IgD-negative memory B cell (primary cell): ENCODE data around the gene MPZL3. TPM values are rescaled to one million over a fixed set of nuclear protein-coding genes. Genes with fewer than 3 reads are reported as not detected.

Experiments
- H3K27ac Mint-ChIP-seq, 3 donors: one replicate each; pipeline ENCODE4 v1.8.0; 2020 to 2022; ENCODE audit warnings: mild to moderate bottlenecking in 3 of 3, mixed read lengths in 3 of 3, moderate library complexity in 1 of 3
- H3K27me3 Mint-ChIP-seq: one replicate; pipeline ENCODE4 v1.8.0; 2021; ENCODE audit warnings: mixed read lengths
- H3K36me3 Mint-ChIP-seq: one replicate; pipeline ENCODE4 v1.8.0; 2020; ENCODE audit warnings: mild to moderate bottlenecking, mixed read lengths
- H3K4me1 Mint-ChIP-seq, 3 donors: one replicate each; pipeline ENCODE4 v1.8.0; 2020 to 2022; ENCODE audit warnings: mixed read lengths in 3 of 3, mild to moderate bottlenecking in 1 of 3
- H3K4me3 Mint-ChIP-seq, 4 donors: one replicate each; pipeline ENCODE4 v1.8.0; 2020 to 2022; ENCODE audit warnings: mild to moderate bottlenecking in 4 of 4, mixed read lengths in 4 of 4, moderate library complexity in 3 of 4
- H3K9me3 Mint-ChIP-seq, 3 donors: one replicate each; pipeline ENCODE4 v1.8.0; 2020 to 2021; ENCODE audit warnings: mixed read lengths in 3 of 3, mild to moderate bottlenecking in 1 of 3
- polyA plus RNA-seq: library from polyadenylated mRNA; unstranded; fragments of 300-500 nt; fragmentation: Illumina TruSeq; gene quantifications from one replicate; pipeline ENCODE4 v1.2.3, GENCODE V29; 2021

Gene MPZL3
- polyA plus RNA-seq, 1 donor from 2014 or later, result 0.95 TPM

GRCh38 chr11:118277312-118277711 is 25.1 kb upstream of the MPZL3 start:
- Mint-ChIP-seq H3K27ac (no peak overlapping the region), H3K27me3 (peaks cover 10% of the 10 kb centered on the region), H3K4me3 (no peak overlapping the region), H3K4me1 (peaks cover 10 to 12% (median 10%) of the 10 kb centered on the region in 3 donors), H3K9me3 (no peaks in the 10 kb centered on the region), H3K36me3 (peaks cover 1% of the 10 kb centered on the region)

DNA sequence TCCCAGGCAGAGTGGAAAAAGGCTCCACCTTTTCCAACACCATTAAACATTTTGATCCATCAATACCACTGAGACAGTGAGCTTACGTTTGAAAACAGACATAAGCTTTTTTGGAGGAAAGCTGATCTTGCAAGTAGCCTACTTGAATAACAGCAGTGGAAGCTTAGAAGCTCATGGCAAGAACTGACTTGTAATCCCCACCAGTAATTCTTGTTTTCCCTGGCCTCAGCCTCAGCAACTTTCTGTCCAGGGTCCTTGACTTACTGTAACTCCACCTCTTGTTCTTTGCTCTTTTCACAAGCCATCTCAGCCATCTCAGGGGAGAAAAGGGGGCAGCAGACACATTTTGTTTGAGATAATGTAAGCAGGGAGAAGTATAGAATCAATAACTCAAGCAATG is 24.3 kb upstream of the MPZL3 start:
- Mint-ChIP-seq H3K27ac (no peak overlapping the region), H3K9me3 (no peaks in the 10 kb centered on the region), H3K4me1 (peaks cover 4 to 8% (median 8%) of the 10 kb centered on the region in 3 donors), H3K36me3 (peaks cover 3% of the 10 kb centered on the region), H3K27me3 (peaks cover 10% of the 10 kb centered on the region), H3K4me3 (no peak overlapping the region)

GRCh38 chr11:118275176-118275575 is 23.0 kb upstream of the MPZL3 start:
- Mint-ChIP-seq H3K4me3 (no peak overlapping the region), H3K27ac (no peak overlapping the region), H3K36me3 (peaks cover 3% of the 10 kb centered on the region), H3K27me3 (peaks cover 12% of the 10 kb centered on the region), H3K4me1 (peaks cover 0 to 3% (median 2%) of the 10 kb centered on the region in 3 donors), H3K9me3 (no peaks in the 10 kb centered on the region)

- H3K4me3 Mint-ChIP-seq, result no peak overlapping the region
- H3K27ac Mint-ChIP-seq, result no peak overlapping the region
- H3K9me3 Mint-ChIP-seq, result no peaks in the 10 kb centered on the region
- H3K4me1 Mint-ChIP-seq, result peaks cover 0 to 1% (median 0%) of the 10 kb centered on the region in 3 donors
- peaks cover 3% of the 10 kb centered on the region for H3K36me3 Mint-ChIP-seq
- H3K27me3 Mint-ChIP-seq, result peaks cover 20% of the 10 kb centered on the region
Observed at GRCh38 chr11:118274186-118274585, 22.0 kb upstream of the MPZL3 start.

GRCh38 chr11:118272001-118272400 is 19.8 kb upstream of the MPZL3 start:
- H3K4me1 Mint-ChIP-seq, result peaks cover 0 to 2% (median 1%) of the 10 kb centered on the region in 3 donors
- no peak overlapping the region for H3K4me3 Mint-ChIP-seq
- H3K27ac Mint-ChIP-seq, result no peak overlapping the region
- H3K27me3 Mint-ChIP-seq, result peaks cover 20% of the 10 kb centered on the region
- H3K9me3 Mint-ChIP-seq, result no peaks in the 10 kb centered on the region
- H3K36me3 Mint-ChIP-seq, result peaks cover 3% of the 10 kb centered on the region

DNA sequence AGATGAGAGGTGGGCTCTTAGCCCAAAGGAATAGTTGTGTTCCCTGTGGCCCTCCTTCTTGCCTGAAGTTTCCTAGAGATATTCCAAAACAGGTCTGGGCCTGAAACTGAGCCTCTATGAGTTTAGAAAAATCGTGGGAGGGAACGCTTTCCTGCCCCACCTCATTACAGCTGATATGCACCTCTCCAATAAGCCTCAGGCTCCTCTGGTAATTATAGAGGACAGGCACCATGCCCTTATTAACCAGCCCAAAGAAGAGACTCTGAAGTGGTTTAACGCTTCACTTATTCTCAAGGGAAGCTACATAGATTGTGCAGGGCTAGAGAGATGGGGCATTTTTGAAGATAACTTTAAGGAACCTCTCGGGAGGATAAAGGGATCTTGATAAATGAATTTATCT is 15.3 kb upstream of the MPZL3 start:
- Mint-ChIP-seq H3K27ac (no peak overlapping the region), H3K4me3 (peak overlapping the region in 1 of 4 donors; percentile 13), H3K9me3 (no peaks in the 10 kb centered on the region), H3K27me3 (peaks cover 39% of the 10 kb centered on the region), H3K36me3 (peaks cover 2% of the 10 kb centered on the region), H3K4me1 (peaks cover 4 to 8% (median 7%) of the 10 kb centered on the region in 3 donors)

DNA sequence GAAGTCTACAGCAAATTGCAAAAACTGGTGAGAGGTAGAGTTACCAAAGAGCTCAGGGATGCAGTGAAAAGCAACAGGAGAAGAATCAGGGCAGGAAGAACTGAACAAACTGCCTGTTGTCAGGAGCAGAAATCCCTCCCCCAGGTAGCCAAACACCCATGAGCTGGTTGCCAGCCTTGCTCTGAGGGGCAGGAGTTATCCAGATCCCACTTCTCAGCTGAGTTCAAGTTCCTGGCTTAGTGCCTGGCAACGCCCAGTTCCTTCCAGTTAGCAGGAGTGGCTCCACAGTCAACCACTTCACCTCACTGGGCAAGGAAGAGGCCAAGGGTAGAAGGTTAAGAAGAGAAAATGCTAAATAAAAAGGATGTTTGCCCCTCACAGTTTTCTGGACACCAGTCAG is 13.8 kb upstream of the MPZL3 start:
- Mint-ChIP-seq H3K27ac (no peak overlapping the region), H3K9me3 (no peaks in the 10 kb centered on the region), H3K27me3 (peaks cover 46% of the 10 kb centered on the region), H3K4me3 (no peak overlapping the region), H3K36me3 (no peaks in the 10 kb centered on the region), H3K4me1 (peaks cover 4 to 12% (median 7%) of the 10 kb centered on the region in 3 donors)

GRCh38 chr11:118264569-118265465 is 12.7 kb upstream of the MPZL3 start:
- Mint-ChIP-seq H3K4me3 (no peak overlapping the region), H3K27ac (peak overlapping the region in 1 of 3 donors; percentile 13), H3K4me1 (peaks cover 4 to 12% (median 7%) of the 10 kb centered on the region in 3 donors), H3K9me3 (no peaks in the 10 kb centered on the region), H3K27me3 (peaks cover 43% of the 10 kb centered on the region), H3K36me3 (no peaks in the 10 kb centered on the region)

- H3K27ac Mint-ChIP-seq, result peak within 1 kb of the TSS in 1 of 3 donors; percentile 13
- peak within 1 kb of the TSS in 2 of 4 donors; percentile 52 to 85 for H3K4me3 Mint-ChIP-seq
- H3K4me1 Mint-ChIP-seq, result peaks cover 4 to 12% (median 7%) of the 10 kb centered on the region in 3 donors
- H3K9me3 Mint-ChIP-seq, result peaks cover 0 to 4% (median 0%) of the 10 kb centered on the region in 3 donors
- H3K36me3 Mint-ChIP-seq, result no peaks in the 10 kb centered on the region
- peaks cover 39% of the 10 kb centered on the region for H3K27me3 Mint-ChIP-seq
Observed at GRCh38 chr11:118263695-118264568, 11.8 kb upstream of the MPZL3 start, which contains the start of gene MPZL2. Gene MPZL2, minus strand, starts transcription at chr11:118264297. Its CDS starts 144 bp downstream, at chr11:118264153.

- H3K4me1 Mint-ChIP-seq, result peaks cover 4 to 12% (median 7%) of the 10 kb centered on the region in 3 donors
- H3K4me3 Mint-ChIP-seq, result no peak overlapping the region
- H3K27ac Mint-ChIP-seq, result no peak overlapping the region
- H3K9me3 Mint-ChIP-seq, result peaks cover 0 to 6% (median 0%) of the 10 kb centered on the region in 3 donors
- peaks cover 39% of the 10 kb centered on the region for H3K27me3 Mint-ChIP-seq
- no peaks in the 10 kb centered on the region for H3K36me3 Mint-ChIP-seq
Observed at GRCh38 chr11:118263112-118263511, 10.9 kb upstream of the MPZL3 start.

DNA sequence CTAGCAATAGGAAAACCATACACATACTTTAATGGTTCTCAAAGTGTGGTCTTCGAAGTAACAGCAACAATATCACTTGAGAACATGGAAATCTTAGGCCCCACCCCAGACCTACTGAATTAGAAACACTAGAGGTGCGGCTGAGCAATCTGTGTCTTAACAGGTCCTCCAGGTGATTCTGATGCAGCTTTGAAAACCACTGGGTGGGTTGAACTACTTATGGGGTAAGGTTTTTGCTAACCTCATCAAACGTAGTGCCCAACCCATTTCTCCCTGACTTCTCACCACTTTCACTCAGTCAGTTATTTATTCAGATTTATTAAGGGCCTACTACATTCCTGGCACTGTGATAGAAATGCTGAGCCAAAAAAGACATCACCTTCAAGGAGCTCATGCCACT is 8.2 kb upstream of the MPZL3 start:
- Mint-ChIP-seq H3K27me3 (peaks cover 37% of the 10 kb centered on the region), H3K36me3 (peaks cover 2% of the 10 kb centered on the region), H3K9me3 (peaks cover 0 to 6% (median 0%) of the 10 kb centered on the region in 3 donors), H3K4me3 (no peak overlapping the region), H3K4me1 (peaks cover 4 to 10% (median 7%) of the 10 kb centered on the region in 3 donors), H3K27ac (no peak overlapping the region)

GRCh38 chr11:118259138-118259537 is 7.0 kb upstream of the MPZL3 start:
- no peak overlapping the region for H3K27ac Mint-ChIP-seq
- peaks cover 25% of the 10 kb centered on the region for H3K27me3 Mint-ChIP-seq
- H3K4me3 Mint-ChIP-seq, result no peak overlapping the region
- peaks cover 0 to 6% (median 0%) of the 10 kb centered on the region in 3 donors for H3K9me3 Mint-ChIP-seq
- H3K4me1 Mint-ChIP-seq, result peaks cover 0 to 8% (median 3%) of the 10 kb centered on the region in 3 donors
- peaks cover 2% of the 10 kb centered on the region for H3K36me3 Mint-ChIP-seq

DNA sequence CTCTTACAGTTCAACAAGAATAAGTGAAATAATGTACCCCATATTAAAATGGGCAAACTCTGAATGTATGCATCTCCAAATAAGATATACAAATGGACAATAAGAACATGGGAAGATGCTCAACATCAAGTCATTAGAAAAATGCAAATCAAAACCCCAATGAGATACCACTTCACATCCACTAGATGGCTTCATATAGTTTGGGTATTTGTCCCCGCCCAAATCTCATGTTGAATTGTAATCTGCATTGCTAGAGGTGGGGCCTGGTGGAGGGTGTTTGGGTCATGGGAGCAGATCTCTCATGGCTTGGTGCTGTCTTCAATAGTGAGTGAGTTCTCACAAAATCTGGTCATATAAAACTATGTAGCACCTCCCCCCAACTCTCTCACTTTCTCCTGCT is 6.2 kb upstream of the MPZL3 start:
- H3K9me3 Mint-ChIP-seq, result peaks cover 0 to 6% (median 0%) of the 10 kb centered on the region in 3 donors
- peak overlapping the region in 1 of 4 donors; percentile 32 for H3K4me3 Mint-ChIP-seq
- H3K27me3 Mint-ChIP-seq, result peaks cover 19% of the 10 kb centered on the region
- peaks cover 0 to 3% (median 0%) of the 10 kb centered on the region in 3 donors for H3K4me1 Mint-ChIP-seq
- H3K27ac Mint-ChIP-seq, result no peak overlapping the region
- peaks cover 2% of the 10 kb centered on the region for H3K36me3 Mint-ChIP-seq

DNA sequence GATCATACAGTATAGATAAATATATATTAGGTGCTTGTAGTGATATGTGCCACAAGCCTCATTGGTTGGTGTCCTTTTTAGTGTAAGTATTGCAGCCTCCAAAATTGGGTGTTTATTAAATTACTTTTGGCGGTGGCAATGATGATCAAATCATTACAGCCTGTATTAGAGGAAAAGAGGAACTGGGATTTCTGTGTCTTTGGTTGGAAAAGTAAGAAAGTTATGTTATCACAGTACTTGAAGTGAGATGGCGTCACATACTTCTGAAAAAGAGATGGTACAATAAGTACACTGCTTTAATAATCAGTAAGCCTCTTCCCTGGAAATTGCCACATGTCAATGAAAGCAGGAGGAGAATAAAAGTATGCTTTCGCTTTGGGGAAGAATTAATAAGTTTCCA is 523 bp upstream of the MPZL3 start:
- Mint-ChIP-seq H3K4me1 (peaks cover 9 to 14% (median 10%) of the 10 kb centered on the region in 3 donors), H3K27me3 (peaks cover 4% of the 10 kb centered on the region), H3K36me3 (peaks cover 4% of the 10 kb centered on the region), H3K9me3 (peaks cover 0 to 2% (median 0%) of the 10 kb centered on the region in 3 donors), H3K27ac (peak overlapping the region; percentile 99 to 100 (median 99)), H3K4me3 (peak overlapping the region; percentile 95 to 100 (median 98))
